T-helper 2 cell (primary cell): Measurements from ENCODE around the gene DEPDC5.

Experiments used
- DNase-seq, 5 experiments: peaks; one replicate each; pipeline versions ENCODE4 v3.0.0 to v3.0.0-alpha.2; 2012 to 2022

Gene DEPDC5

DNA sequence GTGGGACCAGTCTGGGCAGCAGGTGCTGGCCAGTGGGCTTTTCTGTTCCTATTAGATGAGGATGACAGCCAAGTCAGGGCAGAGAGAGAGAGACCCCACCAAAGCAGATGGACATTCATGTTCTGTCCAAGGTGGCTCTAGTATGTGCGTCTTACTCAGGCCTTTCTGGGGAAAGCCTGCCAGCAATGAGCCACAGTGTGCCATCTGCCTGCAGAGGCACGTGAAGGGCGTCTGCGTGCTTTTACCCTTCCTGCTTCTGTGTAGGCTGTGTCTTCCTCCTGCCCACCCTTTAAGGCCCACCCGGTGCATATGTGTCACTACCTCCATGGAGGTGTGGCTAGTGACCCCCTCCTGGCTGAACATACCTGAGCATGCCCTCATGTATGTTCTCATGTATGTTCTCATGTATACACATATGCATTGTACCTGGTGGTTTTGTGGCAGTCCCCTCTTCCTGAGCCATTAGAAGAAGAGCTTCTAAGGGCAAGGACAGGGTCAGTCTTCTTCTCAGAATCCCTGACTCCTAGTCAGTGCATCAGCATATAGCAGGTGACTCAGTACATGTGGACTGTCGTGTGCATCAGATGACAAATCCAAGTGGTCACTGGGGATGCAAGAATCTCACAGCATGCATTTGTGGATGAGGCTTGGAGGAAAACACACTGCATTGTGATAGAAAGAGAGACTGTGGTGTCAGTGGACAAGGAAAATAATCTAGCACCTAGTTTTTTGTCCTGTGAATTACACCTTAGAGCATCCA, 100.1 kb downstream of the DEPDC5 start:
- no peak for DNase-seq

GRCh38 chr22:31857247-31857646, 103.4 kb downstream of the DEPDC5 start:
- no peak for DNase-seq

DNA sequence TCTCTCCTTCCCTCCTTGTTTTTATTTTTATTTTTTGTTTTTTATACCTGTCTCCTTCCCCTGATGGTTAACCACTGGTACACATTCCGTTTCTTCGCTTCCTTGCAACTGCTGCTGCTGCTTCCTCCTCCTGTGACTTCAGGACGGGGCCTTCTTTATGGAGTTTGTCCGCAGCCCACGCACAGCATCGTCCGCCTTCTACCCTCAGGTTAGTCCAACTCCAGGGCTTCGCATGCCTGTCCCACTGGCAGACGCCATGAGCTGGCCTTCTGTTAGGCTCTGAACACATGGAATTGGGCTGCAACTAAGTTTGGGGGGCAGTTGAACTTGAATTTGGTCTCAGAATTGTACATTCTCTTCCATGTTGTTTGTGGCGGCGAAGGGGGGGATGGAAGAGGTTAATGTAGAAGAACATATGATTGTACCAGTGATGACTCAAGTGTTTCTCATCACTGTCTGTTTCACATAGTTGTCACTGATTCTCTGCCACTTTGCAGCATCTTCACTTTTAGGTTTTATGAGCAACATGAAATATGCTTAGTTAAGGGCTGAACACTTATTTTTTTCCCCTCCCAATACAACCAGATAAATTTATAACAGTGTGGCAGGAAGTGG, 107.5 kb downstream of the DEPDC5 start:
- DNase-seq, result no peak

DNA sequence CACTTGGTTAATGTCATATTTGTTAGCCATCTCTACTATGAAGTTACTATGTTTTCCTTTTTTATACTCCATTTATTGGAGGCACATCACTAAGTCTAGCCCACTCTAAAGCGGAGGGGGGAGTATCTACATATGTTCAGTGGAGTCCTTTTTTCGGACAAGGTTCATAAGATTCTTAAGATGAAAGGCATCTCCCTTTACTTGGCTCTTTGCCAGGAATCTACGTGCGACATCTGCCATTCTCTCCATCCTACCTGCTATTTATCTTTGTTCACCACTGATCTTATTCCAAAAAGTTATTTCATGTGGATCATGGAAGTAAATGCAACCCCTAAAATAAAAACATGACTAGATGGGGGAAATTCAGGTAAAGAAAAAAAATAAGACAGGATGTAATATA, 113.1 kb downstream of the DEPDC5 start:
- DNase-seq, result no peak

- DNase-seq, result no peak
These were observed 113.8 kb downstream of the DEPDC5 start for GRCh38 chr22:31867386-31868153.

GRCh38 chr22:31869739-31870138, 115.9 kb downstream of the DEPDC5 start:
- DNase-seq, result no peak

GRCh38 chr22:31870890-31871289, 117.1 kb downstream of the DEPDC5 start:
- no peak for DNase-seq

- DNase-seq, result no peak
These were observed 117.7 kb downstream of the DEPDC5 start for GRCh38 chr22:31871480-31871879.

DNA sequence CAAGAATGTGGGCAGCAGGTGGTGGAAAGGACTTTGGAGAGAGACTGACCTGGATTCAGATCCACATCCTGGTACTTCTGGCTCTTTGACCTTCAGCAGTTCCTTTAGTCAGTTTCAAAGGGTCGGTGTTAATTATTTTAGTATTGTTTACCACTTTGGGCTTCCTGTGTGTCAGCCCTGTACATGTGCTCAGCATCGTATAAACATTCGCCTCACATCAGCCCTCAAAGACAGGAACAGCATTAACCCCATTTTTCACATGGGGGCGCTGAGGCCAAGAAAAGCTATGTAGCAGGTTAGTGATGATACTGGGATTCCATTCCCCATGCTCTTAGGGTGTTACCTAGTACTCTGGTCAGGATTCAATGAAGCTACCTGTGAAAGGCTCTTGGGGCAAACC, 118.4 kb downstream of the DEPDC5 start:
- peak in 1 of 5 experiments; percentile 41 for DNase-seq

- no peak for DNase-seq
These were observed 121.0 kb downstream of the DEPDC5 start for GRCh38 chr22:31874821-31875220.

DNA sequence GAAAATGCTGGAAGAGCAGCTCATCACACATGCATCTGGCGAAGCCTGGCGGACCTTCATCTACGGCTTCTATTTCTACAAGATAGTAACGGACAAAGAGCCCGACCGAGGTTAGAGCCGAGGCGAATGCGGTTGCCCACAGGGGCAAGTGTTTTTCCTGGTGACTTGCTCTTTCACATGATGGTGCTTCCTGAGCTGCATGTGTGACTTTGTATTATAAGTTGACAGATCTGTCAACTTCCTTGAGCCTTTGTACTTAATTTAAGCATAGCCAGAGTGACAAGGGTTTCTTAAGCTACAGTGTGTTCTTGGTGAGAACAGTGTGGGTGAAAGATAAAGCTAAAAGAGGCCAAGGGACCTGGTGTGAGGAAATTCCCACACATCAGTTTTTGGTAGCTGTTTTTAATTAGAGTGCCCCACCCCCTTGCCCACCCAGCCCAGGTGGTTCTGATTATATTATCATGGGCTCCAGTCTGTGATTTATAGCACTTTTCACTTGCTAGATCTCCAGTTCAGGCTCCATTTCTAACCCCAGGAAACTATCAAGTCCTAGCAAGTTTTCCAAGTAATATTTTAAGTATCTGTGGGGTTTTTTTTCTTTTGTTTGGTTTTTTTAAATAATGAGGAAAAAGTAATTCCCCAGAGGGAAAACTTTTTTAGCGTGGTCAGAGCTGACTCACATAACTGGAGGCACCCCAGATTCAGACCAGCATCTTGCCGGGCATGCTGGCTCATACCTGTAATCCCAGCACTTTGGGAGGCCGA, 122.5 kb downstream of the DEPDC5 start:
- DNase-seq, result no peak

GRCh38 chr22:31879585-31879984, 125.8 kb downstream of the DEPDC5 start:
- DNase-seq, result no peak

DNA sequence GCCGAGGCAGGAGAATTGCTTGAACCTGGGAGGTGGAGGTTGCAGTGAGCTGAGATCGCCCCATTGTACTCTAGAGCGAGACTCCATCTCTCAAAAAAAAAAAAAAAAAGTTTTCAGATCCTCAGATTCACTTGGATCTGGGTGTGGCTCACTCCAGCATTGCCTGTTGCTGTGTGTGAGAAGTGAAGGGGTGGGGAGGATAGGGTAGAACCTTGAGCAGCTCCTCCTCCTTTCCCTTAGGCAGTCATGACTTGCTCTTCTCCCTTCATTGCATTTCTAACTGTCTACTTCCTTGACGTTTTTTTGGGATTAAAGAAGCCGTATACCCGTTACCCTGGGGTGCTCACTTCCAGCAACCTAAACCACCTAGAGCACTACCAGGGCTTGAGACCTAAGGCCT, 127.4 kb downstream of the DEPDC5 start:
- no peak for DNase-seq

DNA sequence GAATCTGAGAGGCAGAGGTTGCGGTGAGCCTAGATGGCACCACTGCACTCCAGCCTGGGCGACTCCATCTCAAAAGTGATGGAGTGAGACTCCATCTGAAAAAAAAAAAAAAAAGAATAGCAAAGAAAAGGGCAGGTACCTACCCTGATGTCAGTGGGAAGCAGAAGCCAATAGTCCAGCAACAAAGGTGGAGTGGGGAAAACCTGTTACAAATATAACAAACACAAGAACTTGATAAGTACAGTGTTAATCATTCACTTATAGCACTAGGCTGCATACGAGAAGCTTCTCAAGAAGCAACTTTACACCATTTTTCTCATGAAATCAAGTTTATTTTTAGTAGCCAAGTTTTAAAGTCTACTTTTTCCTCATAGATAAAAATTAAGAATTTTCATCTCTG, 128.0 kb downstream of the DEPDC5 start:
- no peak for DNase-seq

DNA sequence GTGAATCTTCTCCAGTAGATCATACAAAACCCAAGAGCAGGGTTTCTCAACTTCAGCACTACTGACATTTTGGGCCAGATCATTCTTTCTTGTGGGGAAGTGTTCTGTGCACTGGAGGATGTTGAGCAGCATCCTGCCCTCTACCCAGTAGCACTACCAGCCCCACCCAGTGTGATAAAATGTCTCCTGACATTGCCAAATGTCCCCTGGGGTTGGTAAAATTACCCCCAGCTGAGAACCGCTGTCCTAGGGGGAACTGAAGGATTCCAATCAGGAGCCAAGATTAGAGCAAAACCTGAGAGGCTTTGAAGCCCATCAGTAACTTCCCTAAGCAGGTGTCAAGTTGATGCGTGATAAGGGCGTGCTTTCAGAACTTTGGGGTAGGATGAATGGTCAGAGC, 129.2 kb downstream of the DEPDC5 start:
- no peak for DNase-seq

DNA sequence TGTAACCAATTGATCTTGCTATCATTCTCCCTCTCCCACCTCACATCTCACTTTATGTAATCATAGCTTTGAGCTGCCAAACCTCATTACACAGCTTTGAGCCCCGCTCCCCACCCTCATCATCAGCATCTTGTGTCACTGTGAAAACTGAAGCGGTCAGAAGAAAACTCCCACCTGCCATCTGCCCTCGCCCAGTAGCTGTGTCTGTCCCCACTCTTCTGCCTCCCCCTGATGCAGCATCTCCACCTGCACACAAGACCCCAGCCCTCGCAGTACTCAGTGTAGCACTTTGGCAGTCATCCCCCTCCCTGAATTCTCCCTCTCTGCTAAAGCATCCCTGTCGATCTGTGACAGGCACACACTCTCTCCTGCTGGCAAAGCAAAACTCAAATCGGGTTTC, 130.2 kb downstream of the DEPDC5 start:
- no peak for DNase-seq

DNA sequence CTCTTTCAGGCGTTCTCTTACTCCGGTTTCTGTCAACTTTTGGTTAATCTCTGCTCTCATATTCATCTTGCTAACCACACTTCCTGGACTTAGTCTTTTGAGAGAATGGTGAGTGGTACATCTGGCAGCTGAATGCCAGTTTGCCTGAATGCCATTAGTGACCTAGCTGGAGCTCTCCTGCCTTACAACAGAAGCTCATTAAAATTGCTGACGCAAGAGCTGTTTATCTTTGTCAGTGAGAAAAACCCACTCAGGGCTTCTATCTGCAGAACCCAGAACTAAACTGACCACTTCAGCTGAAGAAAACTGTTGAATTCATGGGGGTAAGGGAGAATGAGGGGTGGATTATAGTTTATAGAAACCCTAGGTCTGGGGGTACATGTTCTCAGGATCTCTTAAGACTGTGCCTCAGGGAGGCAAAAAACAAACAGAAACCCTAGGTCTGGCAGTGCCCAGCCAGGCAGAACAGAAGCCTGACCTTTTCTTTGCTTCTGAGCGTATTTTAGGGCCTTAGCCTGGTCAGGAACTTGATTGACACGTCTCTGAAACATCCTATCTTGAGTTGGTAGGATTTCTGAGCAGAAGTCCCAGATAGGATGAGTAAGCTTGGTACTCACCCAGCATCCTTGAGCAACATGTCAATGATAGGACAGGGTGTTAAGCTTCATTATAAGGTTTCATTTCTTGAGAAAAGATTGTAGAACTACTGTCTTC, 137.7 kb downstream of the DEPDC5 start:
- DNase-seq, result peak in 1 of 5 experiments; percentile 78

DNA sequence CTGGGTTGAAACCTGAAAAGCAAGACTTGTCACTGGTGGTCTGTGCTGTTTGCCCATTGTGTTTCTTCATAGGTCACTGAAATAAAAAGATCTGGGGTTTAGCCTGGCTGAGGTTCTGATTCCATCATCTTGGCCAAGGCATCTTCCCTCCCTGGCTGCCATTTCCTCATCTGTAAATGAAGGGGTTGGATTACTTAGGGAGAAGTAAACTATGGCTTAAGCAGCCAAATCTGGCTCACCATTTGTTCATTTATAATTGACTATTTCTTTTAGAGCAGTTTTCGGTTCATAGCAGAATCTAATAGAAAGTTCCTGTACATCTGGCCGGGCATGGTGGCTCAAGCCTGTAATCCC, 138.2 kb downstream of the DEPDC5 start:
- no peak for DNase-seq

DNA sequence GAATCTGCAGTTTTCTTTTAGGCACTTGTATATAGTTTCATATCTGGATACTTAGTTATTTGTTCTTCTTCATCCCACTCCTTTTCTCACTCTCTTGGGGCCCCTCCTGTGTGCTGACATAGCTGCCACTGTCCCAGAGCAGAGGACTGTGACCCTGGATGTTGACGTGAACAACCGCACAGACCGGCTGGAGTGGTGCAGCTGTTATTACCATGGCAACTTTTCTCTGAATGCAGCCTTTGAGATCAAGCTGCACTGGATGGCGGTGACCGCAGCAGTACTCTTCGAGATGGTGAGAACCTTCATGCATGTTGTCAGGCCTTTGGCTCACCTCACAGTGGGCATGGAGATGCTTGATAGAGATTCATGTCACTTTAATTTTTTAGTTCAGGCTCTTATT, 139.6 kb downstream of the DEPDC5 start:
- DNase-seq, result no peak

DNA sequence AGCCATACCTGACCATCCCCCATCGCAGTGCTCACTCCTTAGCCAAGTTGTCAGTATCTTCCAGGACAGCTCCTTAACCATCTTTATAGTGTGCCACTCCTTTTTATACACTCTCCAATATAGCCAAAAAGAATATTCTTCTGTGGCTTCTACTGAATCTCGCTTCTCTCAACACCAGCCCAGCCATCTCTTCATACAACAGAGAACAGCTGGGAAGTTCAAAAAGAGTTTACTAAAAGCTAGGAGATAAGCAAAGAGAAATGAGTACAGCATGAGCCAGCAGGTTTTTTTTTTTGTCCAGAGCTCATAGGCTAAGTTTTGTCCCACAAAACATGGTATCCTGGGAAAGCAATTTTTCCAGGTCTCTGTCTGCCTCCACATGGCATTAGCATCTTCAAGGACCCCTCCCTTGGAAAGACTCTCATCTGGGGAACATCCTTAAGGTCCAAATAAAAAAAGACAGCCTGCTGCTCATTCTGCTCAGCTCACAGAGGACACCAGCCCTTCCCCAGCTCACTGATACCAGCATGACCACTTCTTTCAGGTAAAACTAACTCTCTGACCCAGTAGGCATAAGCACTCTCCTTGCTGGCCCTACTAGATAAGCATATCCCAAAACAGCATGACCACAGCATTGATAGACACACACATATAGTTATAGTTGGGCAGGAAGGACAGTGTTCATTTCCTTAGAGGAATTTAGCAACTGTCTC, 141.7 kb downstream of the DEPDC5 start:
- no peak for DNase-seq

GRCh38 chr22:31896472-31896871, 142.7 kb downstream of the DEPDC5 start:
- no peak for DNase-seq
